Activated naive CD4-positive, alpha-beta T cell treated with anti-CD3 and anti-CD28 coated beads, Interleukin-2, amount 10 ng/mL, durations not matched to agents 7 days and 5 days (primary cell): ENCODE data around the gene PDCD11.
"Not testable (repeated sequence)": the region's sequence is repeated elsewhere in the genome, so short reads cannot be mapped to it uniquely, and the experiment has no call there.

Source experiments
- CTCF ChIA-PET: fragments of 350-600 bp; sonication (Branson Sonifier 250); formaldehyde crosslinking; loops from one replicate; lab custom pipeline; 2021; ENCODE audit warnings: antibody characterized with exemption; lab: Charles Lee
- DNase-seq: peaks from one replicate; pipeline ENCODE4 v3.0.0-alpha.2; 2020
- H3K27ac Mint-ChIP-seq: one replicate; pipeline ENCODE4 v1.8.0; 2021; ENCODE audit warnings: mild to moderate bottlenecking, moderate library complexity, mixed read lengths
- H3K27me3 Mint-ChIP-seq: one replicate; pipeline ENCODE4 v1.8.0; 2021; ENCODE audit warnings: mild to moderate bottlenecking, mixed read lengths
- H3K36me3 Mint-ChIP-seq: one replicate; pipeline ENCODE4 v1.8.0; 2021; ENCODE audit warnings: mixed read lengths
- H3K4me1 Mint-ChIP-seq: one replicate; pipeline ENCODE4 v1.8.0; 2021; ENCODE audit warnings: mixed read lengths
- H3K4me3 Mint-ChIP-seq: one replicate; pipeline ENCODE4 v1.8.0; 2021; ENCODE audit warnings: mild to moderate bottlenecking, moderate library complexity, mixed read lengths
- H3K9me3 Mint-ChIP-seq: one replicate; pipeline ENCODE4 v1.8.0; 2021; ENCODE audit warnings: mixed read lengths

PDCD11 gene

GRCh38 chr10:103396067-103396788 is at the start of gene PDCD11, which contains the start of gene ATP5MK:
TSS of gene PDCD11 (plus strand) at chr10:103396626. CDS start at chr10:103398427, 1,801 bp downstream.
TSS of gene ATP5MK (minus strand) at chr10:103396475. CDS start at chr10:103392457, 4,018 bp downstream.
- Mint-ChIP-seq H3K4me1 (peaks cover 58% of the 10 kb centered on the region), H3K36me3 (peaks cover 39% of the 10 kb centered on the region), H3K27me3 (no peaks in the 10 kb centered on the region), H3K4me3 (peak within 1 kb of the TSS; percentile 89), H3K27ac (peak within 1 kb of the TSS; percentile 92), H3K9me3 (no peaks in the 10 kb centered on the region)
- CTCF ChIA-PET, result interaction anchor here (1.3 to 1.5 kb wide), 3 partner anchors 11 to 28 kb away, joined by 4 to 5 read pairs (median 5); no protein-coding TSS in a partner anchor
- DNase-seq, result peak; percentile 98

GRCh38 chr10:103350175-103350516 is 46.3 kb upstream of the PDCD11 start:
- H3K4me1 Mint-ChIP-seq, result peaks cover 17% of the 10 kb centered on the region
- H3K27me3 Mint-ChIP-seq, result no peaks in the 10 kb centered on the region
- H3K9me3 Mint-ChIP-seq, result no peaks in the 10 kb centered on the region
- CTCF ChIA-PET, result interaction anchor here (1.2 kb wide), 2 partner anchors 133 to 136 kb away, joined by 3 to 4 read pairs; no protein-coding TSS in a partner anchor
- H3K4me3 Mint-ChIP-seq, result peak overlapping the region; percentile 89
- H3K36me3 Mint-ChIP-seq, result peaks cover 12% of the 10 kb centered on the region
- peak overlapping the region; percentile 77 for H3K27ac Mint-ChIP-seq
- DNase-seq, result no peak

- H3K36me3 Mint-ChIP-seq, result peaks cover 7% of the 10 kb centered on the region
- DNase-seq, result peak; percentile 77
- CTCF ChIA-PET, result interaction anchor here (0.6 to 1.2 kb wide), 3 partner anchors 18 to 136 kb away, joined by 3 to 4 read pairs (median 4); no protein-coding TSS in a partner anchor
- peaks cover 17% of the 10 kb centered on the region for H3K4me1 Mint-ChIP-seq
- no peaks in the 10 kb centered on the region for H3K9me3 Mint-ChIP-seq
- H3K27ac Mint-ChIP-seq, result peak within 1 kb of the TSS; percentile 83
- no peaks in the 10 kb centered on the region for H3K27me3 Mint-ChIP-seq
- H3K4me3 Mint-ChIP-seq, result peak within 1 kb of the TSS; percentile 89
These were observed 45.7 kb upstream of the PDCD11 start, which contains the start of gene PCGF6 for GRCh38 chr10:103350517-103351260. TSS of gene PCGF6 (minus strand) at chr10:103351140. CDS start at chr10:103351066, 74 bp downstream.

GRCh38 chr10:103353281-103353680 is 43.1 kb upstream of the PDCD11 start:
- Mint-ChIP-seq H3K36me3 (peaks cover 6% of the 10 kb centered on the region), H3K9me3 (no peaks in the 10 kb centered on the region), H3K4me1 (peaks cover 17% of the 10 kb centered on the region), H3K4me3 (no peak overlapping the region), H3K27me3 (no peaks in the 10 kb centered on the region), H3K27ac (no peak overlapping the region)
- DNase-seq, result no peak
- CTCF ChIA-PET, result interaction anchor here (0.7 kb wide), 2 partner anchors 21 to 26 kb away, joined by 3 read pairs; no protein-coding TSS in a partner anchor

- H3K4me3 Mint-ChIP-seq, H3K36me3 Mint-ChIP-seq, H3K9me3 Mint-ChIP-seq, CTCF ChIA-PET, H3K27ac Mint-ChIP-seq, H3K27me3 Mint-ChIP-seq, DNase-seq: not testable (repeated sequence)
- peaks cover 11% of the 10 kb centered on the region for H3K4me1 Mint-ChIP-seq
These were observed 41.9 kb upstream of the PDCD11 start for GRCh38 chr10:103354567-103354966.

- no peak for DNase-seq
- Mint-ChIP-seq H3K4me3 (no peak overlapping the region), H3K36me3 (no peaks in the 10 kb centered on the region), H3K9me3 (no peaks in the 10 kb centered on the region), H3K27me3 (peaks cover 4% of the 10 kb centered on the region), H3K27ac (no peak overlapping the region), H3K4me1 (peaks cover 5% of the 10 kb centered on the region)
- CTCF ChIA-PET, result interaction anchor here (1.3 kb wide), 1 partner anchor 11 kb away, joined by 5 read pairs; the partner anchor contains the start of gene TAF5
These were observed 40.4 kb upstream of the PDCD11 start for GRCh38 chr10:103355906-103356599.

GRCh38 chr10:103359493-103359892 is 36.9 kb upstream of the PDCD11 start:
- H3K4me3 Mint-ChIP-seq, H3K9me3 Mint-ChIP-seq, H3K27me3 Mint-ChIP-seq, H3K36me3 Mint-ChIP-seq, H3K27ac Mint-ChIP-seq, H3K4me1 Mint-ChIP-seq, DNase-seq, CTCF ChIA-PET: not testable (repeated sequence)

- CTCF ChIA-PET, H3K4me3 Mint-ChIP-seq, H3K36me3 Mint-ChIP-seq, DNase-seq, H3K9me3 Mint-ChIP-seq, H3K27me3 Mint-ChIP-seq, H3K27ac Mint-ChIP-seq, H3K4me1 Mint-ChIP-seq: not testable (repeated sequence)
These were observed 35.6 kb upstream of the PDCD11 start for GRCh38 chr10:103360791-103361190.

GRCh38 chr10:103367379-103367781 is 29.0 kb upstream of the PDCD11 start:
- peak overlapping the region; percentile 86 for H3K4me3 Mint-ChIP-seq
- no peaks in the 10 kb centered on the region for H3K9me3 Mint-ChIP-seq
- DNase-seq, result no peak
- peaks cover 27% of the 10 kb centered on the region for H3K4me1 Mint-ChIP-seq
- H3K27ac Mint-ChIP-seq, result peak overlapping the region; percentile 94
- CTCF ChIA-PET, result interaction anchor here (1.2 to 1.6 kb wide), 2 partner anchors 11 to 449 kb away, joined by 3 to 5 read pairs; partner anchors contain the start of gene CNNM2
- peaks cover 8% of the 10 kb centered on the region for H3K36me3 Mint-ChIP-seq
- H3K27me3 Mint-ChIP-seq, result no peaks in the 10 kb centered on the region

- peak within 1 kb of the TSS; percentile 94 for H3K27ac Mint-ChIP-seq
- CTCF ChIA-PET, result interaction anchor here (0.6 to 1.6 kb wide), 5 partner anchors 11 to 450 kb away, joined by 3 to 5 read pairs (median 4); partner anchors contain the start of genes ATP5MK, CNNM2 and PCGF6
- peaks cover 8% of the 10 kb centered on the region for H3K36me3 Mint-ChIP-seq
- H3K4me3 Mint-ChIP-seq, result peak within 1 kb of the TSS; percentile 86
- H3K4me1 Mint-ChIP-seq, result peaks cover 28% of the 10 kb centered on the region
- DNase-seq, result peak; percentile 94
- H3K9me3 Mint-ChIP-seq, result no peaks in the 10 kb centered on the region
- no peaks in the 10 kb centered on the region for H3K27me3 Mint-ChIP-seq
These were observed 28.5 kb upstream of the PDCD11 start, which contains the start of gene TAF5 for GRCh38 chr10:103367782-103368518. TSS of gene TAF5 (plus strand) at chr10:103367976. CDS start at chr10:103367990, 14 bp downstream.

- Mint-ChIP-seq H3K4me1 (peaks cover 38% of the 10 kb centered on the region), H3K4me3 (no peak overlapping the region), H3K36me3 (peaks cover 31% of the 10 kb centered on the region), H3K9me3 (no peaks in the 10 kb centered on the region), H3K27me3 (no peaks in the 10 kb centered on the region), H3K27ac (peak overlapping the region; percentile 61)
- no peak for DNase-seq
- CTCF ChIA-PET, result interaction anchor here (0.6 kb wide), 1 partner anchor 543 kb away, joined by 3 read pairs; no protein-coding TSS in a partner anchor
These were observed 22.9 kb upstream of the PDCD11 start for GRCh38 chr10:103373544-103373943.

- DNase-seq, result no peak
- no peaks in the 10 kb centered on the region for H3K9me3 Mint-ChIP-seq
- no peak overlapping the region for H3K4me3 Mint-ChIP-seq
- no peaks in the 10 kb centered on the region for H3K27me3 Mint-ChIP-seq
- CTCF ChIA-PET, result no interaction called here
- H3K36me3 Mint-ChIP-seq, result peaks cover 30% of the 10 kb centered on the region
- H3K4me1 Mint-ChIP-seq, result peaks cover 37% of the 10 kb centered on the region
- H3K27ac Mint-ChIP-seq, result no peak overlapping the region
These were observed 22.2 kb upstream of the PDCD11 start for GRCh38 chr10:103374263-103374662.

- Mint-ChIP-seq H3K27ac (no peak overlapping the region), H3K4me1 (no peaks in the 10 kb centered on the region), H3K36me3 (peaks cover 42% of the 10 kb centered on the region), H3K4me3 (no peak overlapping the region), H3K27me3 (no peaks in the 10 kb centered on the region), H3K9me3 (no peaks in the 10 kb centered on the region)
- CTCF ChIA-PET, result no interaction called here
- no peak for DNase-seq
These were observed 13.7 kb upstream of the PDCD11 start for GRCh38 chr10:103382769-103383168.
